Measurements from ENCODE around the gene DRD2.

DNA sequence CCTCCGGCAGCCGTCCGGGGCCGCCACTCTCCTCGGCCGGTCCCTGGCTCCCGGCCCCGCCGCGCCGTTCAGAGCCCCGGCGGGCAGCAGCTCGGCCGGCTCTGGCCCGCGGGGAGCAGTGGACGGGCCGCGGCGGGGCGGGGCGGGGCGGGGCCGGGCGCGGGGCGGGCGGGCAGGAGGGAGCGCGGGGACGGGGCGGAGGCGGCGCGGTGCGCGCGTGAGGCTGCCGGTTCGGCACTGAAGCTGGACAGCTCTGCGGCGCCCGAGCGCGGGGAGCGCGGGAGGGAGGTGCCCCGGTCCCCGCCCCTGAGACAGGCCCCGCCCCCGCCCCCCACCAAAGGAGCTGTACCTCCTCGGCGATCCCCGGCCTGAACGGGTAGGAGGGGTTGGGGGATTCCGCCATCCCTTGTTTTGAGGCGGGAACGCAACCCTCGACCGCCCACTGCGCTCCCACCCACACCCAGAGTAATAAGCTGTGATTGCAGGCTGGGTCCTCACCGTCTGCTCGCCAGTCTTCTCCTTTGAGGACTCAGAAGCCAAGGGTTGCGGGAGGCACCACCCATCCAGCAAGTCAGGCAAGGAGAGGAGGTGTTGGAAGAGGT, at the start of gene DRD2:
- TF ChIP-seq, protein P1, sequence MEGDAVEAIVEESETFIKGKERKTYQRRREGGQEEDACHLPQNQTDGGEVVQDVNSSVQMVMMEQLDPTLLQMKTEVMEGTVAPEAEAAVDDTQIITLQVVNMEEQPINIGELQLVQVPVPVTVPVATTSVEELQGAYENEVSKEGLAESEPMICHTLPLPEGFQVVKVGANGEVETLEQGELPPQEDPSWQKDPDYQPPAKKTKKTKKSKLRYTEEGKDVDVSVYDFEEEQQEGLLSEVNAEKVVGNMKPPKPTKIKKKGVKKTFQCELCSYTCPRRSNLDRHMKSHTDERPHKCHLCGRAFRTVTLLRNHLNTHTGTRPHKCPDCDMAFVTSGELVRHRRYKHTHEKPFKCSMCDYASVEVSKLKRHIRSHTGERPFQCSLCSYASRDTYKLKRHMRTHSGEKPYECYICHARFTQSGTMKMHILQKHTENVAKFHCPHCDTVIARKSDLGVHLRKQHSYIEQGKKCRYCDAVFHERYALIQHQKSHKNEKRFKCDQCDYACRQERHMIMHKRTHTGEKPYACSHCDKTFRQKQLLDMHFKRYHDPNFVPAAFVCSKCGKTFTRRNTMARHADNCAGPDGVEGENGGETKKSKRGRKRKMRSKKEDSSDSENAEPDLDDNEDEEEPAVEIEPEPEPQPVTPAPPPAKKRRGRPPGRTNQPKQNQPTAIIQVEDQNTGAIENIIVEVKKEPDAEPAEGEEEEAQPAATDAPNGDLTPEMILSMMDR (IDR thresholded peaks at IDR 0.05) = no peak
- no peak for TF ChIP-seq POLR2A (IDR thresholded peaks at IDR 0.05)

Data from vagina (tissue), 2 donors.